ENCODE results near the gene CMIP.

DNA sequence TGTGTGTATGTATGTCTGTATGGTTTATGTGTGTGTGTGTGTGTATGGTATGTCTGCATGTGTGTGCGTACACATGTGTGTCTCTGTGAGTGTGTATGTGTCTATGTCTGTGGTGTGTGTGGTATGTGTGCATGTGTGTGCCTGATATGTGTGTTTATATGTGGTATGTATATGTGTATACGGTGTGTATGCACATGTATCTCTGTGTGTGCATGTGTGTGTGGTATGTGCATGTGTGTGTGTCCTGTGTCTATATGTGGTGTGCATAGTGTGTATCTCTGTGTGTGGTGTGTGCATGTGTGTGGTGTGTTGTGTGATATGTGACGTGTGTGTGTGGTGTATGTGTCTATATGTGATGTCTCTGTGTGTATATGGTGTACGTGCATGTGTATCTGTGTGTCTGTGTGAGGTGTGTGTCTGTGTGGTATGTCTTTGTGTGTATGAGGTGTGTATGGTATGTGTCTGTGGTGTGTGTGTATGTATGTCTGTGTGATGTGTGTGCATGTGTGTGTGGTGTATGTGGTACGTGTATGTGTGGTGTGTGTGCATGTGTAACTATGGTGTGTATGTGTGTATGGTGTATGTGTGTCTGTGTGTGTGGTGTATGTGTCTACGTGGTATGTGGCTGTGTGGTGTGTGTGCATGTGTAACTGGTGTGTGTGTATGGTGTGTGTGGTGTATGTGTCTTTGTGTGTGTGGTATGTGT, 170.2 kb downstream of the CMIP start:
- TF ChIP-seq, protein P1, sequence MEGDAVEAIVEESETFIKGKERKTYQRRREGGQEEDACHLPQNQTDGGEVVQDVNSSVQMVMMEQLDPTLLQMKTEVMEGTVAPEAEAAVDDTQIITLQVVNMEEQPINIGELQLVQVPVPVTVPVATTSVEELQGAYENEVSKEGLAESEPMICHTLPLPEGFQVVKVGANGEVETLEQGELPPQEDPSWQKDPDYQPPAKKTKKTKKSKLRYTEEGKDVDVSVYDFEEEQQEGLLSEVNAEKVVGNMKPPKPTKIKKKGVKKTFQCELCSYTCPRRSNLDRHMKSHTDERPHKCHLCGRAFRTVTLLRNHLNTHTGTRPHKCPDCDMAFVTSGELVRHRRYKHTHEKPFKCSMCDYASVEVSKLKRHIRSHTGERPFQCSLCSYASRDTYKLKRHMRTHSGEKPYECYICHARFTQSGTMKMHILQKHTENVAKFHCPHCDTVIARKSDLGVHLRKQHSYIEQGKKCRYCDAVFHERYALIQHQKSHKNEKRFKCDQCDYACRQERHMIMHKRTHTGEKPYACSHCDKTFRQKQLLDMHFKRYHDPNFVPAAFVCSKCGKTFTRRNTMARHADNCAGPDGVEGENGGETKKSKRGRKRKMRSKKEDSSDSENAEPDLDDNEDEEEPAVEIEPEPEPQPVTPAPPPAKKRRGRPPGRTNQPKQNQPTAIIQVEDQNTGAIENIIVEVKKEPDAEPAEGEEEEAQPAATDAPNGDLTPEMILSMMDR (IDR thresholded peaks at IDR 0.05), result no peak
- TF ChIP-seq POLR2A (IDR thresholded peaks at IDR 0.05) (no peak), EP300 (IDR thresholded peaks at IDR 0.05; ENCODE audit: low read depth) (no peak), POLR2AphosphoS5 (IDR thresholded peaks at IDR 0.05) (no peak)

All from transverse colon (tissue), 4 donors.